Fibroblast of the aortic adventitia (primary cell): ENCODE results near the gene RADIL. TPM values are rescaled to one million over a fixed set of nuclear protein-coding genes. Genes with fewer than 3 reads are reported as not detected.

Source experiments
- DNase-seq: peaks from one replicate; pipeline ENCODE4 v3.0.0-alpha.2; 2010; ENCODE audit warnings: low read depth
- H3K4me3 ChIP-seq: 2 replicates; pipeline ENCODE4 v1.5.1; 2011; ENCODE audit warnings: low read depth, mild to moderate bottlenecking, control low read depth, low read length, moderate library complexity
- CTCF ChIP-seq: IDR thresholded peaks from 2 replicates; pipeline ENCODE4 v1.5.1; 2011; ENCODE audit warnings: mild to moderate bottlenecking, low read length, control low read depth, inconsistent platforms; ENCODE audit not compliant: insufficient read depth
- total RNA-seq: library from RNA; depleted of rRNA; stranded (reverse); fragments of >200 nt; gene quantifications from 2 replicates; pipeline ENCODE4 v1.2.3, GENCODE V29; 2012; ENCODE audit warnings: low replicate concordance

RADIL gene
- total RNA-seq, 1 donor, result 1.4 TPM

- no peak for DNase-seq
- H3K4me3 ChIP-seq, result no peak overlapping the region
- TF ChIP-seq CTCF, result no peak
Observed at GRCh38 chr7:4772306-4772705, 111.2 kb downstream of the RADIL start.

DNA sequence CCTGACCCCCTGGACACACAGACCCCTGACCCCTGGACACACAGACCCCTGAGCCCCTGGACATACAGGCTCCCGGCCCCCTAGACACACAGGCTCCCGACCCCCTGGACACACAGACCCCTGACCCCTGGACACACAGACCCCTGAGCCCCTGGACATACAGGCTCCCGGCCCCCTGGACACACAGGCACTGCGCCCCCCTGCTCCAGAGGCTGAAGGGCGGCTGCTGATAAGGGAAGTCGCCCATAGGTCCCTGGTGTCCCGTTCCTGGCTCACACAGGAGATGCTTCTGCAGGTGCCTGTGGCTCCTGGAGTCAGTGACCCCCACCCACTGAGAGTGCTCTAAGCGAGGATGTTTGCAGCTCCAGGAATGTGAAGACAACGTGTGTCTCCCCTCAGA lies 111.8 kb downstream of the RADIL start:
- H3K4me3 ChIP-seq, result no peak overlapping the region

DNA sequence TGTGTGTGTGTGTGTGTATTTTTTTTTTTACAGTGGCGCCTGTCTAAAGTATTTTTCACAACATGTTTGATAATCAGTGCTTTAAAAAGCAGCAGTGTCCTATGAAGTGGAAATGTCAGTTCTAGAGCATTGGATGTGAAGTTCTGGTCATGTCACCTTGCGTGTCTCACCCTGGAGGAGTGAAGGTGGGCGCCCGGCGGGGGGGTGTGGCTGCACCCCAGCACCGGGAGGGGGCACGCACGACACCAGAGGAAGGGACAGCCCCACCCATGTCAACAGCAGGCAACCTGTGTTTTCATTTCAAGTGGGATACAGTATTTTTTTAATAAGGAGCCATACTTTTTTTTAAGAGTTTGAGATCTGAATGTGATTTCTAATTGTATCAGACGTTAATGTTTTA lies 112.6 kb downstream of the RADIL start:
- no peak for TF ChIP-seq CTCF
- DNase-seq, result no peak
- H3K4me3 ChIP-seq, result no peak overlapping the region

More for the DNA sequence above, 111.8 kb downstream of the RADIL start:
- no peak for DNase-seq
- TF ChIP-seq CTCF, result no peak

GRCh38 chr7:4769761-4770160 lies 113.8 kb downstream of the RADIL start:
- TF ChIP-seq CTCF, result no peak
- DNase-seq, result no peak
- no peak overlapping the region for H3K4me3 ChIP-seq

DNA sequence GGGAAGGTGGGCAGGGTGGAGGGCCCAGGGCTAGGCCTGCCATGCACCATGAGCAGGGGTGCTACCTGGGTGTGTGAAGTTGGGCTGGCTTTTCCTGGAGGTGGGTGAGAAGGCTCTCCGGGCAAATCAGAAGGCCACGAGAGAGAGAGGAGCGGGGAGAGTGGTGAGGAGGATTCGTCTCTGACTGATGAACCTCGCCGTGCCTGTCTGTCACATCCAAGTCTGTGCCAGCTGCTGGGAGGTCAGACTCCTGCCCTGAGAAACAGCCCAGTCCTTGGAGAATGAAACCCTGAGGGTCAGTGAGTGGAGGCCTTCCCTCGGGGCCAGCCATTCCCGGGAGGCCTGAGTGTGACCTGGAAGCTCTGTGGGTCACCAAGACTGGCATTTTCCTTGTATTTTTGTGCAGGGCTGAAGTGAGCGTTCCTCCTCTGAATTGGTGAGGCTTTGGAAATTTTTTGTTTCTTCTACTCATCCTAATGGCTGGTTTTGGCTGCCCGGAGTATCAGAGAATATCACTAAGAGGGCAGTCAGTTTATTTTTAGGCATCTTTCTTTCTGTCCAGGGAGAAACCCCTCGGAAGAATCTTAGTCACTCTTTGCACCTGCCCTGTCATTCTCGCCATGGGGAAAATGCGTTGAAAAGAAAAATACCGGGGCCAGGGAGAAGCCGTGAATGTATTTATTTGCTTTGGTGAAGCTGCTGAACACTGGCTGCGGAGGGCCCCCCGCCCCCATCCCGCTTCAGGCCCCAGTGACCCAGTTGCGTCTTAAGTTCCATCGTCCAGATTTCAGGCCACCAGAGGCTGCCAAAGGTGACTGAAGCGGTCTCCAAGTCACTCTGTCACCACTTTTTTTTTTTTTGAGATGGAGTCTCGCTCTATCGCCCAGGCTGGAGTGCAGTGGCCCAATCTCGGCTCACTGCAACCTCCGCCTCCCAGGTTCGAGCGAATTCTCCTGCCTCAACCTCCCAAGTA lies 114.6 kb downstream of the RADIL start:
- TF ChIP-seq CTCF, result no peak
- no peak for DNase-seq
- no peak overlapping the region for H3K4me3 ChIP-seq

- no peak overlapping the region for H3K4me3 ChIP-seq
- TF ChIP-seq CTCF, result no peak
- peak; percentile 16 for DNase-seq
Observed at GRCh38 chr7:4766666-4767519, 116.6 kb downstream of the RADIL start.
